ENCODE measurements around the gene RPL36AL.

Gene RPL36AL

GRCh38 chr14:49578141-49578540, 42.3 kb downstream of the RPL36AL start:
- DNase-seq = no peak

DNA sequence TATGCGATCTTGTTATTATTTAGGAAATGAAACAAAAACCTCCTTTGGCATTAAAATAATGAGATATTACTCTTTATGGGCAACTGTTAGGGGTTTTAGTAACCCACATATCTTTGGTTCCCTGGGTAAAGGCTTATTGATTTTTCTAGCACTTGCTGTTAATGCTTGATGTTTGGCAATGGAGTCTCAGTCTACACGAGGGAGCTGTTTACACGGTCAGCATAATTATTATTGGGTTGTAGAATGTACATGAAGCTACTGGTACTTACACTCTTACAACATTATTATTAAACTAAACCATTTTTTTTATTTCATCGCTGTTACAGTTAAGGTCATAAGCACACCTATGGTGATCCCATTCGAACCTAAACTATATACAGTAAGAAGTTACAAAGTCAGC, 46.4 kb downstream of the RPL36AL start:
- DNase-seq = no peak

GRCh38 chr14:49569281-49569680, 51.1 kb downstream of the RPL36AL start:
- no peak for DNase-seq
